Right lobe of liver (tissue), 6 donors: ENCODE data around the gene POLG. TPM values are rescaled to one million over a fixed set of nuclear protein-coding genes. Genes with fewer than 3 reads are reported as not detected.
A peak's percentile ranks its signal among the peaks of the same experiment; 100 is the strongest.

ENCODE experiments used
- ATAC-seq, 4 donors: fragments of 200-7000 bp; cut with Tn5 transposase; one replicate each; pipeline ENCODE4 v1.9.1; 2020; ENCODE audit warnings: mild to moderate bottlenecking in 4 of 4, moderate library complexity in 4 of 4
- DNase-seq, 3 donors: peaks; one replicate each; pipeline ENCODE4 v3.0.0-alpha.2; 2020
- H3K27ac ChIP-seq, 3 donors: fragments of 200-600 bp; one replicate each; pipeline ENCODE4 v1.8.0; 2022
- H3K27me3 ChIP-seq, 2 donors: fragments of 200-600 bp; one replicate each; pipeline ENCODE4 v1.8.0; 2022
- H3K36me3 ChIP-seq, 4 donors: fragments of 200-600 bp; sonication (generic) in 1 of 4; one replicate each; pipeline versions ENCODE4 v1.5.1 to v1.8.0; 2017 to 2022; ENCODE audit warnings: control low read depth in 1 of 4
- H3K4me1 ChIP-seq, 4 donors: fragments of 200-600 bp; sonication (generic) in 1 of 4; one replicate each; pipeline versions ENCODE4 v1.5.1 to v1.8.0; 2017 to 2022; ENCODE audit warnings: control low read depth in 1 of 4
- H3K4me3 ChIP-seq, 3 donors: fragments of 200-600 bp; one replicate each; pipeline ENCODE4 v1.8.0; 2022
- H3K9me3 ChIP-seq, 4 donors: fragments of 200-600 bp; sonication (generic) in 1 of 4; one replicate each; pipeline versions ENCODE4 v1.5.1 to v1.8.0; 2017 to 2022; ENCODE audit warnings: control low read depth in 1 of 4
- CTCF ChIP-seq, 4 donors: fragments of 200-600 bp in 3 of 4; fragments of 450-650 bp in 1 of 4; IDR thresholded peaks; one replicate each; pipeline versions ENCODE4 v1.5.1 to v1.8.0; 2016 to 2022; ENCODE audit warnings: antibody characterized with exemption in 4 of 4, mild to moderate bottlenecking in 2 of 4
- POLR2A ChIP-seq: fragments of 450-650 bp; IDR thresholded peaks from one replicate; pipeline ENCODE4 v1.6.1; 2017; ENCODE audit warnings: antibody characterized with exemption, mild to moderate bottlenecking
- WGBS: methylation state at CpG from one replicate; pipeline ENCODE4 v1.1.6; 2018; ENCODE audit warnings: low coverage, low lambda C conversion rate; ENCODE audit not compliant: insufficient coverage; ENCODE audit errors: missing lambda C conversion rate; 5-methylcytosine and 5-hydroxymethylcytosine counted together
- intact Hi-C, 2 donors: fragments of 100-400 bp; cut with DNase I; formaldehyde crosslinking; loops; one replicate each; pipeline versions ENCODE4 v1.11.2 to v1.14.1; 2022
- total RNA-seq, 6 experiments: library from RNA; depleted of rRNA in 2 of 6; stranded (reverse); fragments of >200 nt in 2 of 6; fragmentation: NEBNext Ultra II Directional in 3 of 6; extraction: Animal tissue kit (Norgen Biotek cat#: 25700) in 3 of 6; gene quantifications; one replicate each; pipeline versions ENCODE4 v1.1.0 to v1.2.4, GENCODE V29; 2016 to 2023
- donor health status: DM: no; HTN: yes; CAD: no.
- donor health status: DM: no; HTN: no; CAD: no.
- donor health status: DM: no; HTN: no; CAD: no.
- donor health status: DM: no; HTN: yes; CAD: no.
- donor health status: DM: no; HTN: yes; CAD: no.

Gene POLG
- total RNA-seq, 6 experiments from 2014 or later: 26.3 to 34.7 (median 30.3) TPM

- ATAC-seq (no peak), DNase-seq (no peak)
- intact Hi-C loops: loop anchor here in 1 of 2 donors (5.0 kb wide), 1 partner anchor 67 kb away; no protein-coding TSS in a partner anchor
- WGBS: 6% methylated on average over 30 of the region's 31 CpGs
- Histone ChIP-seq H3K27ac (no peak overlapping the region), H3K4me1 (peaks cover 0 to 5% (median 0%) of the 10 kb centered on the region in 4 donors), H3K36me3 (no peaks in the 10 kb centered on the region), H3K4me3 (no peak overlapping the region), H3K9me3 (no peaks in the 10 kb centered on the region), H3K27me3 (peaks cover 9 to 52% of the 10 kb centered on the region in 2 donors)
- no peak for TF ChIP-seq CTCF (IDR thresholded peaks at IDR 0.05)
- no peak for TF ChIP-seq POLR2A
Observed at GRCh38 chr15:89360294-89360971, 25.8 kb upstream of the POLG start.

- Histone ChIP-seq H3K27me3 (peaks cover 9 to 47% of the 10 kb centered on the region in 2 donors), H3K27ac (no peak overlapping the region), H3K9me3 (no peaks in the 10 kb centered on the region), H3K36me3 (no peaks in the 10 kb centered on the region), H3K4me1 (peaks cover 0 to 5% (median 0%) of the 10 kb centered on the region in 4 donors), H3K4me3 (no peak overlapping the region)
- intact Hi-C loops: loop anchor here (5.0 kb wide), 1 partner anchor 68 kb away; no protein-coding TSS in a partner anchor
- DNase-seq: no peak
- TF ChIP-seq CTCF (IDR thresholded peaks at IDR 0.05) (no peak), POLR2A (no peak)
- ATAC-seq: no peak
- 14% methylated on average over 16 of the region's 32 CpGs for WGBS
Observed at GRCh38 chr15:89359471-89360293, 25.1 kb upstream of the POLG start.

GRCh38 chr15:89358755-89359439, 24.3 kb upstream of the POLG start:
- intact Hi-C loops: loop anchor here in 1 of 2 donors (5.0 kb wide), 1 partner anchor 68 kb away; no protein-coding TSS in a partner anchor
- peak overlapping the region; percentile 34 to 51 (median 34) for H3K4me3 ChIP-seq
- no peak overlapping the region for H3K27ac ChIP-seq
- TF ChIP-seq CTCF (IDR thresholded peaks at IDR 0.05) (peak; percentile 95 to 98 (median 96)), POLR2A (no peak)
- H3K9me3 ChIP-seq: no peaks in the 10 kb centered on the region
- peaks cover 0 to 5% (median 0%) of the 10 kb centered on the region in 4 donors for H3K4me1 ChIP-seq
- no peaks in the 10 kb centered on the region for H3K36me3 ChIP-seq
- peaks cover 9 to 43% of the 10 kb centered on the region in 2 donors for H3K27me3 ChIP-seq
- DNase-seq: peak; percentile 77 to 87 (median 78)
- WGBS: 9% methylated on average over 9 of the region's 68 CpGs
- ATAC-seq: peak; percentile 89 to 95 (median 92)

GRCh38 chr15:89358435-89358754, 23.8 kb upstream of the POLG start:
- Histone ChIP-seq H3K27me3 (peaks cover 9 to 43% of the 10 kb centered on the region in 2 donors), H3K4me1 (peaks cover 0 to 5% (median 0%) of the 10 kb centered on the region in 4 donors), H3K9me3 (no peaks in the 10 kb centered on the region), H3K4me3 (peak overlapping the region in 2 of 3 donors; percentile 34 to 51), H3K27ac (no peak overlapping the region), H3K36me3 (no peaks in the 10 kb centered on the region)
- intact Hi-C loops: loop anchor here in 1 of 2 donors (5.0 kb wide), 1 partner anchor 69 kb away; no protein-coding TSS in a partner anchor
- 4% methylated on average over 15 of the region's 16 CpGs for WGBS
- ATAC-seq (no peak), DNase-seq (no peak)
- TF ChIP-seq CTCF (IDR thresholded peaks at IDR 0.05) (no peak), POLR2A (no peak)
